AG09319 (cell line): Measurements from ENCODE around the gene TASP1.
"Not testable (repeated sequence)": the region's sequence is repeated elsewhere in the genome, so short reads cannot be mapped to it uniquely, and the experiment has no call there.

Source experiments
- DNase-seq: peaks from one replicate; pipeline ENCODE4 v3.0.0-alpha.2; 2010; ENCODE audit warnings: low read depth; ENCODE audit errors: extremely low read depth
- TF ChIP-seq, protein P1 (sequence below): IDR thresholded peaks from 2 replicates; pipeline ENCODE4 v1.5.1; 2011; ENCODE audit warnings: low read depth, mild to moderate bottlenecking, inconsistent platforms, low read length, moderate library complexity

The TASP1 gene

DNA sequence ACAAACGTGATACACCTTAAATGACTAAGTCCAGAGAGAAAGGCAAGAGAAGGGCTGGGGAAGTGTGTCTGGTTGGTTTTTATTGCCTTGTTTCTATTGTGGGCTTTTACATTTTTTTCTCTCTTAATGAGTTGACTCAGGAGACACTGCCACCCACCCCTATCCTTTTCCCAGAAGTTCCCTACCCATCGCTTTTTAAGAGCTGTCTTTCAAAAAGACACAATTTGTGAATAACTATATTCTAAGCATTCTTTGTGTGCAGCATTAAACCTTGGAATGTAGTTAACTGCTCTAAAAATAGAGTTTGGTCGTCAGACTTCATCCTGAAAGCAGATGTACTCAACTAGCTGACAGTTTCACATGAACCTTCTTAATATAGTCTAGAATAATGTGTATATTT, 242.7 kb downstream of the TASP1 start:
- no peak for DNase-seq
- TF ChIP-seq, protein P1, sequence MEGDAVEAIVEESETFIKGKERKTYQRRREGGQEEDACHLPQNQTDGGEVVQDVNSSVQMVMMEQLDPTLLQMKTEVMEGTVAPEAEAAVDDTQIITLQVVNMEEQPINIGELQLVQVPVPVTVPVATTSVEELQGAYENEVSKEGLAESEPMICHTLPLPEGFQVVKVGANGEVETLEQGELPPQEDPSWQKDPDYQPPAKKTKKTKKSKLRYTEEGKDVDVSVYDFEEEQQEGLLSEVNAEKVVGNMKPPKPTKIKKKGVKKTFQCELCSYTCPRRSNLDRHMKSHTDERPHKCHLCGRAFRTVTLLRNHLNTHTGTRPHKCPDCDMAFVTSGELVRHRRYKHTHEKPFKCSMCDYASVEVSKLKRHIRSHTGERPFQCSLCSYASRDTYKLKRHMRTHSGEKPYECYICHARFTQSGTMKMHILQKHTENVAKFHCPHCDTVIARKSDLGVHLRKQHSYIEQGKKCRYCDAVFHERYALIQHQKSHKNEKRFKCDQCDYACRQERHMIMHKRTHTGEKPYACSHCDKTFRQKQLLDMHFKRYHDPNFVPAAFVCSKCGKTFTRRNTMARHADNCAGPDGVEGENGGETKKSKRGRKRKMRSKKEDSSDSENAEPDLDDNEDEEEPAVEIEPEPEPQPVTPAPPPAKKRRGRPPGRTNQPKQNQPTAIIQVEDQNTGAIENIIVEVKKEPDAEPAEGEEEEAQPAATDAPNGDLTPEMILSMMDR: no peak

DNA sequence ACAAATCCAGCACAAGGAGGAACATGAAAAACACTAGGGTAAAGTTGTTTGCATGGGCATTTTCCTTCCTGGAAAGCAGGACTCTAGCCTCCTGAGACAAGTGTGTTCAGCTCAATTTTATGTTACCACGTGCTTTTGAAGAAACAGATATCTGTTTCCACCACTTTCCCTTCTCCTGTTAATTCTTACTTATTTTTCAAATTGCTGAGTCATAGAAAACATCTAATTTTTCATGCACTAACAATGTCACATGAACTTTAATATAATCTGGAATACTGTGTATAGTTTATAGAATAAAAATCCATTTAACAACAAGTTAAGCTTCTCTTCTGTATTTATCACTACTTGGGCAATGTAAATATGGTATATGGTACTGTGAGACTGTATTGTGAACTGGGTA, 243.5 kb downstream of the TASP1 start:
- TF ChIP-seq, protein P1: no peak
- no peak for DNase-seq

DNA sequence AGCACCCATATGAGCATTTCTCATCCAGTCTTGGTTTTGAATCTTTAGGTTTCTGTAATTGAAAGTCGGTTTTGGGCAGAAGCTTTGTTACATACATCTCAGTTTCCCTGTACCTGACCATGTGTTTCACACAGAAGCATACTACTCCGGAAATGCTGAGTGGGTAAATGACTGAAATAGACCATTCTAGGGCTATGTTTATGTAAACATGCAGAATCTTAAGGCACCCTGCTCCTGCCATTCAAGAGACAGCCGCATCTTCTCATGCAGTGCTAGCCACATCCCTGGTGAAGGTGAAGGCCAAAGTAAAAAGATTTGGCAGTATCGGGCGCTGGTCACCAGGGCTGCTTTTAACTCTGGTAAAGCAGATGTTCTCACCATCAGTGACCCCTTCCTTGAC, 246.3 kb downstream of the TASP1 start:
- no peak for DNase-seq
- TF ChIP-seq, protein P1: no peak

DNA sequence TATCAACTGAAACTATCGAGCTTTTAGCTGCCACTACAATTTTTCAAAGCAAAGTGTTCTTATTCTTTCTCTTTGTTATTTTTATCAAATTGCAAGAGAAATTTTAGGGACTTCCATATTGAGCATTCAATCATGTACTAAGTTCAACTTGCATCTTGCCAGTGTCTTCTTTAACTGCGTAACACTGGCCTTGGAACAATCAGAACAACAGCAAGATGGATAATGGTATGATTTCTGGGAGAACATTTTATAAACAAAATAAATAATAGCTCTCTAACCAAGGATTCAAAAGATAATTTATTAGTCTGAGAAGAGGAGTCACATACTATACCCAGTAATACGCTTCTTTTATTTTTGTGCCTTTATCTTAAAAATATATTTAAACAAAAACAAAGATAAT, 249.6 kb downstream of the TASP1 start:
- DNase-seq: no peak
- TF ChIP-seq, protein P1: no peak

DNA sequence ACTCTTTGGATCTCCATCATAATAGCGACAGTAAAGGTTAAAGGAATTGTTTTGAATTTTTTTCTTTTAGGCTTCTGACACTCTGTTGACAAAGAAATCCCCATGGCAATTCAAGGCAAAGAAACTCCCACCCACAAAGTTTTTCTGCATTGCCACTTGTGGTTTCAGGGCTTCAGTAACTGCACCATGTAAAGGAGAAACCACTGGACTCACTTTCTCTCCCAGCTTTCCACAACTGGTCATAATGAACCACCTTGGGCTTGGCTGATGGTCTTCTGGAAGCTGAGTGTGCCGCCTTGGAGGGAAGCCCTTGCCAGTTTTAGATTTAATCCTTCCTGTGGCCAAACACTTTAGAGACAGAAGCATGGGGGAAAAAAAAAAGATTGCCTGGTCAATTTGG, 254.6 kb downstream of the TASP1 start:
- no peak for DNase-seq
- TF ChIP-seq, protein P1: no peak

DNA sequence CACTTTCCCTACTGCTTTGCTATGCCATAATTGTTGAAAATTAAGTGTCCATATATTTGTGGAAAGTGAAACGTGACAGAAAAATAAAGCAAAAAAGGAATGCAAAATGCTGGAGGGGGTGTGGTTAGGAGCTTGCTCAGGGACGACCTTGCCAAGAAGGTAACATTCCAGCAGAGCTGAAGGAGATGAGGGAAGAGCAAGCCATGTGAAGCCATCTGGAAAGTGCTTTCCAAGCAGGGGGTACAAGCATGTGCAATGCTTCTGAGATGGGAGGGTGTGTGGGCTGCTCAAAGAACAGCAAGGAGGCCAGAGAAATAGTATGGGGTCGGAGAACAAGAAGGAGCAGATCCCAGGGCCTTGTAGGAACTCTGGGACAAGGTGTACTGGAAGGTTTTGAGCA, 255.9 kb downstream of the TASP1 start:
- DNase-seq: no peak
- TF ChIP-seq, protein P1: no peak

DNA sequence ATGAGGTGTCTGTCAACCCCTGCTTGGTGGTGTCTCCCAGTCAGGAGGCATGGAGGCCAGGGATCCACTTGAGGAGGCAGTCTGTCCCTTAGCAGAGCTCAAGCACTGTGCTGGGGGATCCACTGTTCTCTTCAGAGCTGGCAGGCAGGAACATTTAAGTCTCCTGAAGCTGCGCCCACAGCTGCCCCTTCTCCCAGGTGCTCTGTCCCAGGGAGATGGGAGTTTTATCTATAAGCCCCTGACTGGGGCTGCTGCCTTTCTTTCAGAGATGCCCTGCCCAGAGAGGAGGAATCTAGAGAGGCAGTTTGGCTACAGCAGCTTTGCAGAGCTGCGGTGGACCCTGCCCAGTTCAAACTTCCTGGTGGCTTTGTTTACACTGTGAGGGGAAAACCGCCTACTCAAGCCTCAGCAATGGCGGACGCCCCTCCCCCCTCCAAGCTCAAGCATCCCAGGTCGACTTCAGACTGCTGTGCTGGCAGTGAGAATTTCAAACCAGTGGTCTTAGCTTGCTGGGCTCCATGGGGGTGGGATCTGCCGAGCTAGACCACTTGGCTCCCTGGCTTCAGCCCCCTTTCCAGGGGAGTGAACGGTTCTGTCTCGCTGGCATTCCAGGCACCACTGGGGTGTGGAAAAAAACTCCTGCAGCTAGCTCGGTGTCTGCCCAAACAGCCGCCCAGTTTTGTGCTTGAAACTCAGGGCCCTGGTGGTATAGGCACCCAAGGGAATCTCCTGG, 258.1 kb downstream of the TASP1 start:
- not testable (repeated sequence) for DNase-seq

DNA sequence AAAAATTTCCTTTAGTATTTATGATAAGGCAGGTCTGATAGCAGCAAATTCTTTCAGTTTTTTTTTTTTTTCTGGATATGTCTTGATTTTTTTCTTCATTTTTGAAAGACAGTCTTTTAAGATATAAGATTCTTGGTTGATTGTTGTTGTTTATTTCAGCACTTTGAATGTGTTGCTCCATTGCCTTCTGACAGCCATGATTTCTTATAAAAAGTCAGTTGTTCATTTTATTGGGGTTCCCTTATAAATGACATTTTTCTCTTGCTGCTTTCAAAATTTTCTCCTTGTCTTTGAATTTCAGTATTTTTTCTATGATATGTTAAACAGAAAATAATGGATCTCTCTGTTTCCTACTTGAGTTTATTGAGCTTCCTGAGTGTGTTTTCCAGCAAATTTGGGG, 265.3 kb downstream of the TASP1 start:
- TF ChIP-seq, protein P1: no peak
- no peak for DNase-seq
